Nephron progenitor cell (in vitro differentiated cells): Measurements from ENCODE around the gene TEPSIN.

ENCODE experiments used
- DNase-seq: peaks from one replicate; pipeline ENCODE4 v3.0.0; 2021
- H3K27ac Mint-ChIP-seq: 2 replicates; pipeline ENCODE4 v1.8.0; 2021; ENCODE audit warnings: mild to moderate bottlenecking, moderate library complexity, mixed read lengths
- H3K27me3 Mint-ChIP-seq: 2 replicates; pipeline ENCODE4 v1.8.0; 2021; ENCODE audit warnings: mild to moderate bottlenecking, low read depth, mixed read lengths; ENCODE audit not compliant: poor library complexity
- H3K36me3 Mint-ChIP-seq: 2 replicates; pipeline ENCODE4 v1.8.0; 2021; ENCODE audit warnings: low read depth, mixed read lengths
- H3K4me1 Mint-ChIP-seq: 2 replicates; pipeline ENCODE4 v1.8.0; 2021; ENCODE audit warnings: mixed read lengths
- H3K4me3 Mint-ChIP-seq: 2 replicates; pipeline ENCODE4 v1.8.0; 2021; ENCODE audit warnings: mild to moderate bottlenecking, moderate library complexity, mixed read lengths
- H3K9me3 Mint-ChIP-seq: 2 replicates; pipeline ENCODE4 v1.8.0; 2021; ENCODE audit warnings: mild to moderate bottlenecking, moderate library complexity, mixed read lengths
- TF ChIP-seq, protein P1 (sequence below): fragments of 200-600 bp; sonication (generic); IDR thresholded peaks from 2 replicates; pipeline ENCODE4 v1.5.0; 2021; ENCODE audit warnings: antibody characterized with exemption

TEPSIN gene

DNA sequence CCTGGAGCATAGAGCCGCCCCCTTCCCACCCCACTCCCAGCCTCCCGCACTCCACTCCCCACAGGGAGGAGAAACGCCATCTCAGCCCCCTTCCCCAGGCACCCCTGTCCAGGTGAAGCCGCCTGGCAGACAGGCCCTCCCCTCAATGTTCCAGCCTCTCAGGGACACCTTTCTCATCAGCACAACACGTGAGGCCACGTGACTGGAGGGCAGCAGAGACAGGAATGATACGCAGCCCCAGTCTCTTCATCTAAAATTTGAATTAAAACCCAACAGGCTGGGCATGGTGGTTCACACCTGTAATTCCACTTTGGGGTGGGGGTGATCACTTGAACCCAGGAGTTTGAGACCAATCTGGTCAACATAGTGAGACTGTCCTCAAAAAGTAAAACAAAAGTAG lies 52.7 kb downstream of the TEPSIN start:
- Mint-ChIP-seq H3K4me3 (no peak overlapping the region), H3K27ac (no peak overlapping the region), H3K4me1 (peaks cover 12% of the 10 kb centered on the region), H3K9me3 (no peaks in the 10 kb centered on the region), H3K36me3 (no peaks in the 10 kb centered on the region), H3K27me3 (no peaks in the 10 kb centered on the region)
- DNase-seq = no peak
- TF ChIP-seq, protein P1, sequence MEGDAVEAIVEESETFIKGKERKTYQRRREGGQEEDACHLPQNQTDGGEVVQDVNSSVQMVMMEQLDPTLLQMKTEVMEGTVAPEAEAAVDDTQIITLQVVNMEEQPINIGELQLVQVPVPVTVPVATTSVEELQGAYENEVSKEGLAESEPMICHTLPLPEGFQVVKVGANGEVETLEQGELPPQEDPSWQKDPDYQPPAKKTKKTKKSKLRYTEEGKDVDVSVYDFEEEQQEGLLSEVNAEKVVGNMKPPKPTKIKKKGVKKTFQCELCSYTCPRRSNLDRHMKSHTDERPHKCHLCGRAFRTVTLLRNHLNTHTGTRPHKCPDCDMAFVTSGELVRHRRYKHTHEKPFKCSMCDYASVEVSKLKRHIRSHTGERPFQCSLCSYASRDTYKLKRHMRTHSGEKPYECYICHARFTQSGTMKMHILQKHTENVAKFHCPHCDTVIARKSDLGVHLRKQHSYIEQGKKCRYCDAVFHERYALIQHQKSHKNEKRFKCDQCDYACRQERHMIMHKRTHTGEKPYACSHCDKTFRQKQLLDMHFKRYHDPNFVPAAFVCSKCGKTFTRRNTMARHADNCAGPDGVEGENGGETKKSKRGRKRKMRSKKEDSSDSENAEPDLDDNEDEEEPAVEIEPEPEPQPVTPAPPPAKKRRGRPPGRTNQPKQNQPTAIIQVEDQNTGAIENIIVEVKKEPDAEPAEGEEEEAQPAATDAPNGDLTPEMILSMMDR = no peak

DNA sequence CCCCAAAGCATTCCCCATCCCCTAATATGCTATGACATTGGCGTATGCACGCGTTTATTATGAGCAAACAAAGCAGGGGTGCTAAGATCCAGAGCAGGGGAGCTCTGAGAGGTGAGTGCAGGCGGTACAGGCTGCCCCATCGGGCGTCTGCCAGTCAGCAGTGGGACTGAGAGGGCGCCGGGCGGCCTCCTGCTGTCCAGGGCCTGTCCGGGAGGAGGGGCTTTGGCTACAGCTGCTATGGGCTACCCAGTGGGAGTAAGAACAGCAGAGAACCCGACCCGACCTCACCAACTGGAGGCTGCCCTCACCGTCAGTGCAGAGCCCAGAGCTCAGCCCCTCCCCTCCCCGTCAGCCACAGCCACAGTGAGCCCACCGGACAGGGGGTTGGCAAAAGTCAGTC lies 54.3 kb downstream of the TEPSIN start:
- H3K36me3 Mint-ChIP-seq = no peaks in the 10 kb centered on the region
- no peak overlapping the region for H3K27ac Mint-ChIP-seq
- H3K4me3 Mint-ChIP-seq = no peak overlapping the region
- peaks cover 16% of the 10 kb centered on the region for H3K4me1 Mint-ChIP-seq
- H3K9me3 Mint-ChIP-seq = no peaks in the 10 kb centered on the region
- peaks cover 3% of the 10 kb centered on the region for H3K27me3 Mint-ChIP-seq
- peak; percentile 68 for DNase-seq
- TF ChIP-seq, protein P1 = no peak

DNA sequence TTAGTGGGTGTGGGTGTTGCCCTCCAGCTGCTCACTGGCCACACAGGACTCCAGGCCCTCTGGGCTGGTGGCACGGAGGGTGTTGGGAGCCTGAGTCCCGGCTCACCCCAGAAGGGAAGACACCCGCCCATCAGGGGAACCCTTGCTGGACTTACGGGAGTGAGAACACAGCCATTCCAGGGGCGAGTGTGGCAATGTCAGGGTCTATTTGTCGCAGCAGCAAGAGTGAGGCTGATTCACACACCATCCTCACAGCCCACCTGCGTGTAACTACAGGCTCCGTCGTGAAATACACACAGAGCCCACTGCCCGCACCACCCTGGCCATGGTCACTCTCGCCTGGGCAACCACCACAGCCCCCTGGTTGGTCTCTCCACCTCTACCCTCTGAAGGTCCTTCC lies 55.0 kb downstream of the TEPSIN start:
- TF ChIP-seq, protein P1 = no peak
- DNase-seq = no peak
- H3K27ac Mint-ChIP-seq = no peak overlapping the region
- no peak overlapping the region for H3K4me3 Mint-ChIP-seq
- no peaks in the 10 kb centered on the region for H3K9me3 Mint-ChIP-seq
- H3K36me3 Mint-ChIP-seq = no peaks in the 10 kb centered on the region
- H3K4me1 Mint-ChIP-seq = peaks cover 17% of the 10 kb centered on the region
- peaks cover 3% of the 10 kb centered on the region for H3K27me3 Mint-ChIP-seq

- no peaks in the 10 kb centered on the region for H3K36me3 Mint-ChIP-seq
- TF ChIP-seq, protein P1 = no peak
- H3K27ac Mint-ChIP-seq = no peak overlapping the region
- no peak overlapping the region for H3K4me3 Mint-ChIP-seq
- peaks cover 17% of the 10 kb centered on the region for H3K4me1 Mint-ChIP-seq
- peaks cover 3% of the 10 kb centered on the region for H3K27me3 Mint-ChIP-seq
- no peaks in the 10 kb centered on the region for H3K9me3 Mint-ChIP-seq
- DNase-seq = no peak
Measured at GRCh38 chr17:81183316-81183715, 55.5 kb downstream of the TEPSIN start.

DNA sequence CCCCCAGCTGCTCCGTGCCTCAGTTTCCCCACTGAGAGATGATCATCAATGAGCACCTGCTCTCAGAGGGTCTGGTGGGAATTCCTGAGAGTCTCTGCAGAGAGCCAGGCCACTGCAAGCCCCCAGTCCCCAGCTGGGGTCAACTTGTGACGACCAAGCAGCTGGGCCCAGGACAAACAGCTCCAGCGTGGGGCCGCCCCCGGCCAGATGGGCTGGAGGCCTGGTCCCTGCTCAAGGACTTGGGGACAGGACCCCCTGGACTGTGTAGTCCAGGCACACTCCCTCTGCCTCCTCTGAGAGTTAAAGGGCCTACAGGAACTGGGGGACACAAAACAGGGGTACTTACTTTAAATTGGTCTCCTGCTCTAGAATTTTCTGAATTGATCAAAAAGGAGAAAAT lies 56.3 kb downstream of the TEPSIN start:
- Mint-ChIP-seq H3K27ac (no peak overlapping the region), H3K4me1 (peaks cover 17% of the 10 kb centered on the region), H3K36me3 (no peaks in the 10 kb centered on the region), H3K27me3 (peaks cover 3% of the 10 kb centered on the region), H3K4me3 (no peak overlapping the region), H3K9me3 (no peaks in the 10 kb centered on the region)
- DNase-seq = no peak
- TF ChIP-seq, protein P1 = no peak

DNA sequence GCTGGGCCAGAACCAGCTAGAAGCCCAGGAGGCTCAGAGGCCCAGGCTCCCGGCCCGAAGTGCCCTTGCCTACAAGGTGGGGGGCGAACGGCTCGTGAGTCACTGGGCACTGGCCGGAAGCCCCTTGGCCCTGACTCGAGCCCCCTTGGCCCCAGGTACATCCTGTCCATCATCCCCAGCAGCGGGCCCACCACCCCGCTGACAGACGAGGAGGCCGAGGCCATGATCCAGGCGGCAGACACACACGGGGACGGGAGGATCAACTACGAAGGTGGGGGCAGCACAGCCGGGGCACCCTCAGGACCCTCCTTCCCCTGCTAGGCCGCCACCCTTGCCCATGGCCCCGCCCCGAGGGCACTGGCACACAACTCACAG lies 57.1 kb downstream of the TEPSIN start:
- no peak for DNase-seq
- peaks cover 3% of the 10 kb centered on the region for H3K27me3 Mint-ChIP-seq
- H3K9me3 Mint-ChIP-seq = no peaks in the 10 kb centered on the region
- H3K27ac Mint-ChIP-seq = no peak overlapping the region
- H3K4me1 Mint-ChIP-seq = peaks cover 17% of the 10 kb centered on the region
- TF ChIP-seq, protein P1 = no peak
- no peak overlapping the region for H3K4me3 Mint-ChIP-seq
- H3K36me3 Mint-ChIP-seq = no peaks in the 10 kb centered on the region
